HepG2 (cell line): ENCODE data around the gene GRIK4. TPM values are rescaled to one million over a fixed set of nuclear protein-coding genes. Genes with fewer than 3 reads are reported as not detected.

ENCODE experiments used
- ATAC-seq: fragments of 200-7000 bp; cut with Tn5 transposase; 3 replicates; pipeline ENCODE4 v1.9.1; 2020; ENCODE audit warnings: mild to moderate bottlenecking, moderate library complexity
- BruUV-seq: library from RNA; stranded (reverse); fragments of 400-500 nt; replicated peaks from 2 replicates; lab custom pipeline; 2021; lab: Mats Ljungman, UMichigan
- CTCF ChIA-PET: fragments of 300-600 bp; formaldehyde crosslinking; extraction: SDS; loops from one replicate; lab custom pipeline; 2021; ENCODE audit warnings: low total read pairs, inconsistent platforms, low intra/inter-chr PET ratio; lab: Yijun Ruan, JAX
- POLR2A ChIA-PET: fragments of 350-600 bp; sonication (Branson Sonifier 250); formaldehyde crosslinking; loops from one replicate; lab custom pipeline; 2020; ENCODE audit warnings: antibody characterized with exemption, inconsistent platforms; lab: Yijun Ruan, JAX
- DNase-seq: peaks from one replicate; pipeline ENCODE4 v3.0.0-alpha.2; 2015; ENCODE audit warnings: low spot score
- FAIRE-seq: peaks from 3 replicates; lab custom pipeline; 2011; peaks lifted over from hg19 to GRCh38; lab: Jason Lieb, UNC
- H2AFZ ChIP-seq: one replicate; pipeline ENCODE4 v1.6.1; 2011; ENCODE audit warnings: low read length, inconsistent platforms
- H3K27ac ChIP-seq: fragments of 300-600 bp; 3 replicates; pipeline ENCODE4 v1.8.0; 2011; ENCODE audit warnings: mixed run types, mild to moderate bottlenecking, mixed read lengths, low read length, inconsistent platforms; ENCODE audit not compliant: insufficient read depth; ENCODE audit errors: extremely low read length
- H3K27me3 ChIP-seq, 2 experiments: fragments of 200-600 bp in 1 of 2; 2 replicates in 1 of 2; 3 replicates in 1 of 2; pipeline versions ENCODE4 v1.6.0 to v1.8.0; 2011; ENCODE audit warnings: low read length in 2 of 2, mild to moderate bottlenecking in 2 of 2, moderate library complexity in 2 of 2, inconsistent platforms in 1 of 2; ENCODE audit not compliant: insufficient read depth in 2 of 2, control insufficient read depth in 1 of 2
- H3K36me3 ChIP-seq, 2 experiments: fragments of 200-600 bp in 1 of 2; replicated peaks in 1 of 2; 2 replicates in 1 of 2; 3 replicates in 1 of 2; pipeline versions ENCODE4 v1.5.1 to v1.8.0; 2011; ENCODE audit warnings: low read length in 2 of 2, inconsistent platforms in 1 of 2; ENCODE audit not compliant: insufficient read depth in 2 of 2, control insufficient read depth in 1 of 2
- H3K4me1 ChIP-seq: 2 replicates; pipeline ENCODE4 v1.5.1; 2012; ENCODE audit warnings: low read length, inconsistent platforms; ENCODE audit not compliant: insufficient read depth
- H3K4me2 ChIP-seq: 2 replicates; pipeline ENCODE4 v1.6.0; 2011; ENCODE audit warnings: low read depth, low read length, inconsistent platforms
- H3K4me3 ChIP-seq, 3 experiments: fragments of 200-600 bp in 1 of 3; sonication (generic), shearing (Covaris generic) in 1 of 3; replicated peaks in 1 of 3; 2 replicates each; pipeline ENCODE4 v1.5.1; 2011 to 2016; ENCODE audit warnings: low read length in 3 of 3, inconsistent platforms in 2 of 3, low read depth in 2 of 3, mild to moderate bottlenecking in 2 of 3, control low read depth in 1 of 3, mixed read lengths in 1 of 3; ENCODE audit not compliant: insufficient read depth in 1 of 3
- H3K79me2 ChIP-seq: one replicate; pipeline ENCODE4 v1.6.1; 2011; ENCODE audit warnings: low read length, inconsistent platforms; ENCODE audit not compliant: insufficient read depth
- H3K9ac ChIP-seq: 2 replicates; pipeline ENCODE4 v1.6.0; 2011; ENCODE audit warnings: mild to moderate bottlenecking, low read depth, low read length, inconsistent platforms; ENCODE audit not compliant: insufficient read depth
- H3K9me3 ChIP-seq: 2 replicates; pipeline ENCODE4 v1.5.1; 2012; ENCODE audit warnings: mild to moderate bottlenecking, low read length
- H4K20me1 ChIP-seq: 2 replicates; pipeline ENCODE4 v1.6.0; 2011; ENCODE audit warnings: inconsistent platforms, mild to moderate bottlenecking, low read length, moderate library complexity; ENCODE audit not compliant: insufficient read depth
- CC2D1A ChIP-seq: sonication (generic); formaldehyde crosslinking; IDR thresholded peaks from 2 replicates; pipeline ENCODE4 v1.8.1; 2023; ENCODE audit warnings: mild to moderate bottlenecking, missing genetic modification reagents
- FOXA3 ChIP-seq: IDR thresholded peaks from 2 replicates; pipeline ENCODE4 v1.6.1; 2016; ENCODE audit warnings: missing genetic modification reagents, missing compliant biosample characterization
- HES4 ChIP-seq: sonication (generic); formaldehyde crosslinking; IDR thresholded peaks from 2 replicates; pipeline ENCODE4 v1.9.0; 2021; ENCODE audit warnings: mild to moderate bottlenecking, missing genetic modification reagents, borderline replicate concordance
- MIER3 ChIP-seq: IDR thresholded peaks from 2 replicates; pipeline ENCODE4 v1.6.1; 2016; ENCODE audit warnings: missing compliant biosample characterization, borderline replicate concordance
- PRDM10 ChIP-seq: sonication (generic); formaldehyde crosslinking; IDR thresholded peaks from 2 replicates; pipeline ENCODE4 v1.4.0; 2020; ENCODE audit warnings: low read depth, missing genetic modification reagents
- ZBTB26 ChIP-seq: IDR thresholded peaks from 2 replicates; pipeline ENCODE4 v1.6.1; 2016; ENCODE audit warnings: missing compliant biosample characterization, missing genetic modification reagents, borderline replicate concordance
- ZFP62 ChIP-seq: sonication (generic); formaldehyde crosslinking; IDR thresholded peaks from 2 replicates; pipeline ENCODE4 v1.4.0; 2020; ENCODE audit warnings: missing genetic modification reagents
- WGBS: methylation state at CpG from one replicate; pipeline ENCODE4 v1.1.6; 2017; ENCODE audit warnings: low lambda C conversion rate; 5-methylcytosine and 5-hydroxymethylcytosine counted together
- in situ Hi-C: cut with HindIII; loops from 2 replicates; pipeline ENCODE4 v1.10.0; 2017; ENCODE audit warnings: low pct_unique_long_range_greater_than_20kb; ENCODE audit not compliant: extremely low pct_ligation_motif_present
- intact Hi-C: fragments of 100-400 bp; cut with micrococcal nuclease; formaldehyde crosslinking; loops from one replicate; pipeline ENCODE4 v1.10.0; 2022; ENCODE audit not compliant: unreplicated experiment
- polyA plus RNA-seq, 8 experiments: library from polyadenylated mRNA; depleted of rRNA in 3 of 8; stranded (reverse) in 7 of 8; unstranded in 1 of 8; fragments of >200 nt; fragmentation: Illumina TruSeq in 4 of 8; extraction: Trizol in 4 of 8; gene quantifications; 2 replicates each; pipeline versions ENCODE4 v1.2.1 to v1.2.3, GENCODE V29; 2011 to 2016; ENCODE audit warnings: low read depth in 4 of 8, missing spikeins in 1 of 8, mixed read lengths in 1 of 8; ENCODE audit not compliant: insufficient read depth in 1 of 8
- total RNA-seq, 5 experiments: library from RNA; depleted of rRNA; stranded (reverse); fragments of >200 nt; fragmentation: Illumina TruSeq; extraction: Trizol; gene quantifications; 2 replicates each; pipeline ENCODE4 v1.2.3, GENCODE V29; 2016; ENCODE audit warnings: low read depth in 1 of 5

The GRIK4 gene
- total and polyA plus RNA-seq, 2 of the 13 experiments (the other 11 are each of a cell fraction or from before 2014, with no cell fraction given), result 0.04 to 0.07 TPM

GRCh38 chr11:120827198-120827597 lies 315.6 kb downstream of the GRIK4 start:
- Histone ChIP-seq H3K9ac (no peak overlapping the region), H3K27ac (no peak overlapping the region), H3K79me2 (no peaks in the 10 kb centered on the region), H3K9me3 (no peaks in the 10 kb centered on the region), H3K4me1 (peaks cover 16% of the 10 kb centered on the region)
- no peak for ATAC-seq
- BruUV-seq, result no TSS peak
- TF ChIP-seq MIER3 (CRISPR knock-in tag) (no peak), FOXA3 (CRISPR knock-in tag) (no peak), ZBTB26 (CRISPR knock-in tag) (no peak), CC2D1A (CRISPR knock-in tag) (no peak), ZFP62 (CRISPR knock-in tag) (no peak), PRDM10 (no peak), HES4 (no peak)
- TF ChIP-seq, all 625 proteins: peak for 0
- 65% methylated on average over 7 of the region's 7 CpGs for WGBS
- H4K20me1 ChIP-seq, result no peaks in the 10 kb centered on the region
- no peaks in the 10 kb centered on the region for H3K36me3 ChIP-seq
- no peak overlapping the region for H2AFZ ChIP-seq
- no peak overlapping the region for H3K4me2 ChIP-seq
- H3K27me3 ChIP-seq, result peaks cover 0 to 11% of the 10 kb centered on the region in 2 experiments; a peak in 1 of 5 replicates
- CTCF ChIA-PET, result no interaction called here
- in situ Hi-C loops, result no loop called here
- FAIRE-seq (no peak), DNase-seq (no peak)
- intact Hi-C loops, result no loop called here
- POLR2A ChIA-PET, result no interaction called here
- no peak overlapping the region for H3K4me3 ChIP-seq
